Daoy (cell line): ENCODE measurements around the gene ST6GALNAC2. TPM values are rescaled to one million over a fixed set of nuclear protein-coding genes. Genes with fewer than 3 reads are reported as not detected.
"Not testable (repeated sequence)": the region's sequence is repeated elsewhere in the genome, so short reads cannot be mapped to it uniquely, and the experiment has no call there.

ENCODE experiments used
- DNase-seq: peaks from one replicate; pipeline ENCODE4 v3.0.0-alpha.2; 2015; ENCODE audit warnings: low read depth
- total RNA-seq: library from RNA; depleted of rRNA; stranded (reverse); fragments of >200 nt; shearing (Covaris generic); gene quantifications from 2 replicates; pipeline ENCODE4 v1.2.3, GENCODE V29; 2014

The ST6GALNAC2 gene
- total RNA-seq, 1 experiment from 2014 or later = 0.40 TPM

- no peak for DNase-seq
Observed at GRCh38 chr17:76570877-76571471, 14.7 kb downstream of the ST6GALNAC2 start.

DNA sequence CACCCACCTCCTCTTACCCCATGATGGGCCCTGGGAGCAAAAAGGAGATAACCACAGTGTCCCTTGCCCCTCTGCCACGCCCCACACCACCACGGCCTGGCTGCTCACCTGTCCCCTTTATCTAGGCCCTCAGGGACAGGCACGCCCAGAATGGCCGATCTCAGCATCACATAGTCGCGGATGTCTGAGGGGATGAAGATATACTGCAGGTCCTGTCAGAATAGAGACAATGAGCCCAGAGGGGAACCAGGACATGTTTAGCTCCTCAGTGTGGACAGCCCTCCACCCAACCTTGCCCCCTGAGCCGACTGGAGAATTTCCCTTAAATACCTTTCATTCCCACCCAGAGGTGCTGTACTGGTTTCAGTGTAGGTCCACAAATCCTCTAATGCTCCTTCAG, 15.2 kb downstream of the ST6GALNAC2 start:
- no peak for DNase-seq

GRCh38 chr17:76569607-76570279, 15.9 kb downstream of the ST6GALNAC2 start:
- DNase-seq = no peak

DNA sequence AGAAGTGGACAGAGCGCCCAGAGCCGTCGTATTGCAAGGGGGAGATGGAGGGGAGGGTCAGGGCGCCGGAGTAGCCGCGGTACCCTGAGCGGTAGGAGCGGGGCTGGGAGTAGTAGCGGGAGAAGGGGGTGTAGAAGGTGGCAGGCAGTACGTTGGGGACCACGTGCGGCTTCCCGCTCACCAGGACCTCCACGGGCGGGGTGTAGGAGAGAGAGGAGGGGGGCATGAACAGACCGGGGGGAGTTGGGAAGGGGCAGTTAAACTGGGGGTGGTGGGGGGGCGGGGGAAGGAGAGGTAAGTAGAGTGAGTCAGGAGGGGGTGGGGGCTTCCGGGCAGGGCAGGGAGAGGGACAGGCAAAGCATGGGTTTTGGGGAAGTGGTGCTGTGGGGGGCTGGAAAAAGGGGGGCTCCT, 16.8 kb downstream of the ST6GALNAC2 start:
- no peak for DNase-seq

- no peak for DNase-seq
Observed at GRCh38 chr17:76567634-76568432, 17.8 kb downstream of the ST6GALNAC2 start.

DNA sequence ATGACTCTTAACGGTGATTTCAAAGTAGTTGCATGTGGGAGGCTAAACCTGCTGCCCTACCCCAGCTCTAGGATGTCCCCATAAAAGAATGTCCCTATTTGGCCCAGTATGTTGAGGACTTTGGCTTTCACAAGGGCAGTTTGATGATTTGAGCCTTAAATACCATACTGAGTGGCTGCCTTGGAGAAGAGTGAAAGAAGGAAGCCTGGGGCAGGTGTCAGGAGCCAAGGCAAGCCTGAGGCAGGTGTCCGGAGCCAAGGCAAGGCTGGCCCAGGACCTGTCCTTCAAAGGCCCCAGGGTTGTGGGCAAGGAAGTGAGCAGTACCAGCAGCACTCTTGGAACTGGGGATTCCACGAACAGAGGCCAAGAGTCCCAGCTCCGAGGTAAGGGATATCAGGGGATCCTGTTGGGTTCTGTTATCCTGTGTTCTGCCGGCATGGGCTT, 18.6 kb downstream of the ST6GALNAC2 start:
- no peak for DNase-seq

DNA sequence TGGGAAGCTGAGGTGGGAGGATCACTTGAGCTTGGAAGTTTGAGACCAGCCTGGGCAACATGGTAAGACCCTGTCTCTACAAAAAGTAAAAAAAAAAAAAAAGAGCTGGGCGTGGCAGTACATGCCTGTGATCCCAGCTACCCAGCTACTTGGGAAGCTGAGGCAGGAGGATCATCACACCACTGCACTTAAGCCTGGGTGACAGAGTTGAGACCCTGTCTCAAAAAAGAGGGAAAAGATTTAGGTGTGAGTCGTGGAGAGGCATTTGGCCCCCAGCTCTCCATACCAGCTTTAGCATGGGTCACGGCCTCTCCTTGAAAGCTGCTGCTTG, 19.1 kb downstream of the ST6GALNAC2 start:
- DNase-seq = no peak

- no peak for DNase-seq
Observed at GRCh38 chr17:76565728-76566612, 19.7 kb downstream of the ST6GALNAC2 start.

DNA sequence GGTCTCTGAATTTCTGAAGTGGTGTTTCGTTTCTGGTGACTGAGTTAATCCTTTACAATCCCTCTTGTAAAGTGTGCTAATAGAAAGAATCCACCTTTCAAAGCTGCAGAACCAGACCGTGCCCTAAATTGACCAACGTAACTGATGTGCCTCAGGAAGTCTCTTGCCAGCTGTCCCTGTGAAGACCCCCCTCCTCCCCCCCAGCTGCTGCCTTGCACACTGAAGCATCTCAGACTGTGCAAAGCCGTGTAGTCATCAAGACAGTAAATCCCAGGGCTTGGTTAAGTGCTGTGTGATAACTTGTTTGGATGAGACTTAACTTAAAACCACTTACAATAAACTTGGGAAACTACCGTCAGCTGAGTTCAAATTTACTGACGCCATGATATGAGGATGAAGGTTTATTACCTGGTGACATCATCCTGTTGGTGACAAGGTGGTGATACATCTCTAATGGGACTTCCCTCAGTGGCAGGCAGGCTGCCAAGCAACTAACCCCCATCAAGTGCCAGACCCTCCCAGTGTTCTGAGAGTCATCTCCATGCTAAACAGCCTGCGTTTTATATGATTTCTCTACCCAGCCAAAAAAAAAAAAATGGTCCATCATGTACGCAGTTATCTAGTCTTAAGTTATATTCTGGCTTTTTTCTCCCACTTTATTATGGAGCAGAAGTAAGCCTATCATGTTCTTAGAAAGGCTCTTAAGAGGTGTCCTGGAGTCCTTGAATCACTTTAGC, 20.5 kb downstream of the ST6GALNAC2 start:
- peak; percentile 87 for DNase-seq

DNA sequence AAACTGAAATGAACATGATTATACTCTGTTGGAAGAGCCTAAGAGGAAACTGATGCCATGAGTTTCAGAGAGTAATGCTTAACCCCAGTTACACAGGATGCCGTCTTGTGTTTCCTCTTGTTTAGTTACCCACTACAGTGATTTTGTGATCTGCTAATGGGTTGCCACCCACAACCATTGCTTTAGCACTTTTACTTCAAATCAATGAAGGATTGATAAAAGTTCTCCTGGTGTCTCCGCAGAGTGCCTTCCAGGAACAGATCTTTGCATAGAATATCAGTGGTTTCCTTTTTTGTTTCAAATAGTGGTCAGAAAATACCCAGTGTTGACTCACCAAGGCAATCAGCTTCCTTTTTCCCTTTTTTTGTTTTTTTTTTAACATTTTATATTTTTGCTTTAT, 22.3 kb downstream of the ST6GALNAC2 start:
- DNase-seq = not testable (repeated sequence)

- DNase-seq = peak; percentile 85
Observed at GRCh38 chr17:76562734-76563148, 22.9 kb downstream of the ST6GALNAC2 start.

GRCh38 chr17:76561799-76562268, 23.8 kb downstream of the ST6GALNAC2 start:
- DNase-seq = peak; percentile 49

DNA sequence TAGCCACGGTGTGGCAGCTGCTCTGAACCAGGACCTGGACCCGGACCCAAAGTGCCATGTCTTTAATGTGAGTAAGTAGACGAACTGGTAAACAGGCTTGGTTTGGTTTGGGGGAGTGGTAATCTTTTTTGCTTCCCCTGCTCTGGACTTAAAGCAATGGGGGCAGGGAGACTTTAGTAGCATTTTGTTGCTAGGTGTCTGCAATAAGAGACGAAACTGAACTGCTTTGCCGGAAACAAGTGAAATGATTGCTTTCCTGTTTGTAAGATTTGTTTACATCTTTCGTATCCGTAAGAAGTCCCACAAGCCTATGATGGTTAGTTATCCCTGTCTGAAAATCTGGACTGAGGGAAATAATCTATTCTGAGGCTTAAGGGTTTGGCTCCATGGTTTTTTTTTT, 24.3 kb downstream of the ST6GALNAC2 start:
- no peak for DNase-seq

DNA sequence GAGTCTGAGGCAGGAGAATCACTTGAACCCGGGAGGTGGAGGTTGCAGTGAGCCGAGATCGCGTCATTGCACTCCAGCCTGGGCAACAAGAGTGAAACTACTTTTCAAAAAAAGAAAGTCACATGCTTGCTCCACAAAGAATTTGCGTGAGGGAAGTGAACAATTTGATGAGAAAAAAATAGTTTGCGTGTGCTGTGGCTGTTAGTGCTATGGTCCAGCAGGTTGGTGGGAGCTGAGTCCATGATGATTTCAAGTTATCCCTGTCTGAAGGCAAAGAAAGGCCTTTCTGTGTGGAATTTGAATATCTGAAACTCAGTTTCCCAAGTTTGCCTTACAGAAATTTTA, 24.8 kb downstream of the ST6GALNAC2 start:
- no peak for DNase-seq

- DNase-seq = no peak
Observed at GRCh38 chr17:76560036-76560876, 25.4 kb downstream of the ST6GALNAC2 start.

- DNase-seq = not testable (repeated sequence)
Observed at GRCh38 chr17:76559460-76559859, 26.2 kb downstream of the ST6GALNAC2 start.

- DNase-seq = no peak
Observed at GRCh38 chr17:76558198-76559095, 27.2 kb downstream of the ST6GALNAC2 start.

GRCh38 chr17:76557368-76558197, 28.1 kb downstream of the ST6GALNAC2 start:
- DNase-seq = peak; percentile 97
